IPS DF 4.7 (cell line): ENCODE results near the gene DPP4.

Source experiments
- DNase-seq: peaks from one replicate; pipeline ENCODE4 v3.0.0-alpha.2; 2013; ENCODE audit warnings: low spot score; ENCODE audit errors: extremely low read depth

DPP4 gene

DNA sequence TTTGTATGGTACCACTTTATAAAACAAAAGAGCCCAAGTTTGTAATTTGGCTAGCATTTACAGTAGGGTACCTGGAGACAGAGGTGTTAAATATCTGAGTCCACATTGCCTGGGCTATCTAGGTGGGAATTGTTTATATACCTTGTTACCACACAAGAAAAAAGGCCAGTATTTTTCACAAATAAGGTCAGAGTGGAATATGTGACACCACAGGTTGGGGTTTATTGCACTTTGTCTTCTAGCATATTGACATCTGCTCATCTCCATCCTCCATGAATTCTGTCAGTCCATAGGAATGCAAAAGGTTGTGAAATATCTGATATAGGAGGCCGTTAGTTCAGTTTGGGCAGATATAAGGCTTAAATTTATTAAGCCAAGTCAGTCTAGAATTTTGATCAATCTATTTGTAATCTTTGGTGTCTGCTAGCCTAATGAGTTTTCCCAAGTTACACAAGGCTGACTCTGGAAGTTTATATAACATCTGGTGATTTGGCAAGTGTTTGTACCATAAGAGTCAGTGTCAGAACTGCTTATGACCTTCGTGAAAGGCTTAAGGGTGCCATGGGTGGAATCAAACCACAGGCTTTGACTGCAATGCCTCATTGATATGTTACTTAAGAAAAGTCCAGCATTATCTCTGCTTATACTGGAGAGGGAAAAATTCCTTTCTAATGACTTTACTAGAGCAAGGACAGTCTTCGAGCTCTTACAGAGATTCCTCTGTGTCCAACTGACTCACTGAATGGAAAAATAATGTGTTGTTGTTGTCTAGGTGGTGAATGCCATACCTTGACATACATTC is 11.3 kb upstream of the DPP4 start:
- DNase-seq: no peak

- no peak for DNase-seq
Observed at GRCh38 chr2:162084536-162084935, 10.5 kb upstream of the DPP4 start.

GRCh38 chr2:162082681-162083080 is 8.7 kb upstream of the DPP4 start:
- no peak for DNase-seq

- no peak for DNase-seq
Observed at GRCh38 chr2:162082036-162082435, 8.0 kb upstream of the DPP4 start.

DNA sequence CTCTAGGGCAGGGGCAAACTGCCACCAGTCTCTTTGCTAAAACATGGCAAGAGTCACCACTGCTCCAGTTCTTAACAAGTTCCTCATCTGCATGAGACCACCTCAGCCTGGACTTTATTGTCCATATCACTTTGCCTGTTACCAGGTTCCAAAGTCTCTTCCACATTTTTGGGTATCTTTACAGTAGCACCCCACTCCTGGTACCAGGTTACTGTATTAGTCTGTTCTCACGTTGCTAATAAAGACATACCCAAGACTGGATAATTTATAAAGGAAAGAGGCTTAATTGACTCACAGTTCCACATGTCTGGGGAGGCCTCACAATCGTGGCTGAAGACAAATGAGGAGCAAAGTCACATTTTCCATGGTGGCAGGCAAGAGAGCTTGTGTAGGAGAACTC is 5.5 kb upstream of the DPP4 start:
- DNase-seq: no peak

DNA sequence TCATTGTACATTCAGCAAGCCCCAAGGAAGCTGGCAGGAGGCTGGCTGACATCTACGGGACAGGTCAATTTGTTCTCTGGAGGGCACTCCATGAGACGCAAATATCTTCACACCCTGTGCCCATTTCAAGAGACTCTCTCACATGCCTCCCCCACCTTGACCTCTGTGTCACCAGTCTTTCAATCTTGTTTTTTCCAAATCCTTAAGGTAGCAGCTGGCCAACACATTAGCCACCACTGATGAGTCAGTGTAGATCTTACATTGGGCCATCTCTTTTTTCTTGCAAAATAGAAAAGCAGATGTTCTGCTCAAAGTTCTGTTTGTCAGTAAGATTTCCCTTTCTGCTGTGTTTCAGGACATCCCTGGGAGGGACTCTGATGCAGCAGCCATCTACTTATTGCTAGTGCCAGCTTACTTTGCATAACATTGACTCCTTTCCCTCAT is 1.7 kb upstream of the DPP4 start:
- DNase-seq: no peak

GRCh38 chr2:162074928-162075688 is 1.1 kb upstream of the DPP4 start:
- no peak for DNase-seq

- DNase-seq: no peak
Observed at GRCh38 chr2:162074632-162074895, 549 bp upstream of the DPP4 start.

- DNase-seq: no peak
Observed at GRCh38 chr2:162072976-162073887, 783 bp downstream of the DPP4 start.

GRCh38 chr2:162072181-162072702 is 1.8 kb downstream of the DPP4 start:
- DNase-seq: no peak

- DNase-seq: no peak
Observed at GRCh38 chr2:162071001-162071400, 3.0 kb downstream of the DPP4 start.

DNA sequence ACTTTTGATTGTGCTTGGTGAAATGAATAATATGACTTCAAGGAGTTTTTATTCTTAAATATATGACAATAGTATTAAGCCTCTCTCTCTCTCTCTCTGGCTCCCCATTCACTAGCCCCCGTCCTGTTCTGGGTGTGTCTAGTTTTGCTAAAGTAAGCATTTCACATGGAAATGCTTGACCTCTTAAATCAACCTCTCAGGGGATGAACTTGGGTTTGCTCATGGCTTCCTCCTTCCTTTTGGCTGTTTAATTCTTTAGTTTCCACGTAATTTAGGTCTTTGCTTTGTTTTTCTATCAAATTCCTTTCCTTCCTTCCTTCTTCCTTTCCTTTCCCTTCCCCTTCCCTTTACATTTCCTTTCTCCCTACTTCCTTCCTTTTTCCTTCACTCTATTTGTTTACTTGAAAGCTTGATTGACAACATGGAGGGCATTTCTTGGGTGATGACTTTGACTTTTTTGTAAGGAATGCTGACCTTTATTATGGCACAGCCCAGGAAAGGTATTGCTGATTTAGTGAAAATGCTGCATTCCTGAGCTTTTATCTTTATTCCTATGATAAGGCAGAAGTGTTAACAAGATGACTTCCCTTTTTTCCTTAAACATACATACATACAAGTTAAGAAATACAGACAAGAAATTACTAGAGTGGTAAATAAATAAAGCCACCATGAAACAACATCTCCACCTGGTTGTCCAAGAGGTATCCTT is 3.6 kb downstream of the DPP4 start:
- no peak for DNase-seq

DNA sequence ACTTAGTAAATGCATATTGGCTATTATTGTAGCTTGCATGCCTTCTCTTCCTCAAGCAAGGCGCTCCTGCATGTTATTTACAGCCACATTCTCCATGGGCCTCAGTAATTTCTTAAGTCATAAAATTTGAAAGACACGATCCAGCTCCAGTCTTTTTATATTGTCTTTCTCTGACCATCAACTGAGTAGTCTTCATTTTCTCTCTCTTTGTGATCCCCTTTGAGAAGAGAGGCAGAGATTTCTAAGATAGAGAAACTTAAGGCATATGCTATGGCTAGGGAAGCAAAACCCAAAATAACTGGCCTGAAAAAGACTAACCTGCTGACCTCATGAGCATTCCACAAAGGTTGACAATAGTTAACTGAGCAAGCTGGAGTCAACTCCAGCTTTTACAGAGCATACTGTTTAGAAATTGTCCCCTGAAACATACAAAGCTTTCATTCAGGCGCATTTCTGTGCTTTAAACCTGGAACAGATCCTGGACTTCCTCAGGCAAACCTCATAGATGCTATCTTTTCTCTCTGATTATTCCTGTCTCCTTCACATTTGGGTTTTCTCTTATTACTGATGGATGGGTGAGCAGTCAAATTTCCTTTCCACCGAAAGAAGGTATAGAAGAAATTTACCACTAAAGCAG is 4.6 kb downstream of the DPP4 start:
- DNase-seq: no peak

DNA sequence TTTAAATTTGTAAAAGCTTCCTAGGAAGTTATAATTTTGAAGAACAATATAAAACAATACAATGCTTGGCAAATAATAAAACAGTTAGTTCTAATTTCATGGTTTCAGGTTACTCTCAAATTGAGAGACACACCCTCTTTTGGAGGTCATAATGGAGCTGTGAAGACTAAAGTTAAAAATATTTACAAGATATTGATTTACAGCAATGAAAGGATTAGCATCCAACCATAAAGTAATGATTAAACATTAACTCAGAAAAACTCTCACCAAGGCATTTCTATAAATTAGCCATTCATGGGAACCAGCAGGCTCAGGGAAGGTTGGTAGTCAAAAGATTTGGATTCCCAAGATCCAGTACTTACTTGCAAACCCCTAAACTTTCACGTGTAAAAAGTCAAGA is 6.4 kb downstream of the DPP4 start:
- no peak for DNase-seq

- no peak for DNase-seq
Observed at GRCh38 chr2:162065767-162066166, 8.2 kb downstream of the DPP4 start.

- DNase-seq: no peak
Observed at GRCh38 chr2:162063899-162064298, 10.1 kb downstream of the DPP4 start.

DNA sequence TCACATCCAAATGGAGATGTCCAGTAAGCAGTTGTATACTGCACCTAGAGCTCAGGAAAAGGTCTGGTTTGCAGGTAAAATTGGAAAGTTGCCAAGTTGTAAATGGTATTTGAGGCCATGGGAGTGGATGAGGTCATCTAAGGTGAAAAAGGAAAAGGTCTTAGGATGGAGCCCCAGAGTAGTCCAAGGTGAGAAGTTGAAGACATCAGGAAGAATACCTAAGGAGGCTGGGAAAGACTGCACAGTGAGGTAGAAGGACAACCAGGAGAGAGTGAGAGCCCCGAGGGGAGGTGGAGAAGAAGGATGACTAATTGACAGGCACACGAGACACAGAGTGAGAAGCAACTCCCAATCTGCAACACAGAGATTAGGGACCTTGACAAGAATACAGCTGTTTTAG is 10.7 kb downstream of the DPP4 start:
- no peak for DNase-seq

- no peak for DNase-seq
Observed at GRCh38 chr2:162062559-162062958, 11.5 kb downstream of the DPP4 start.

DNA sequence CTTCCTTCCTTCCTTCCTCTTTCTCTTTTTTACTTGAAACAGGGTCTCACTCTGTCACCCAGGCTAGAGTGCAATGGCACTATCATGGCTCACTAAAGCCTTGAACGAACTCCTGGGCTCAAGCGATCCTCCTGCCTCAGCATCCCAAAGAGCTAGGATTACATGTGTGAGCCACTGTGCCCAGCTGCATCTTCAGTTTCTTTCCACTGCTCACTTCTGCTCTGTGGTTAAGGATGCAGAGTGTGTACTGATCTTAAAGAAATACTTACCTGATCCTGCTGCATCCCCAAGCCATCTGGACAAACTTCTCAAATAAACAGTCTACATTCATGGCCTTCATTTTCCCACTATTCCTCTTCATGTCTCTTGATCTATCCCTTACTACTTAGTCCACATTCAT is 13.0 kb downstream of the DPP4 start:
- DNase-seq: no peak

GRCh38 chr2:162060532-162060931 is 13.5 kb downstream of the DPP4 start:
- no peak for DNase-seq
